GM18511 (cell line): ENCODE results near the gene BICC1.

Source experiments
- ATAC-seq: cut with Tn5 transposase; IDR thresholded peaks from one replicate; pipeline ENCODE4 v1.9.1; 2021; ENCODE audit warnings: mild to moderate bottlenecking, moderate library complexity; ENCODE audit not compliant: unreplicated experiment

BICC1 gene

GRCh38 chr10:58773944-58774343 is 261.3 kb downstream of the BICC1 start:
- no peak for ATAC-seq

GRCh38 chr10:58775960-58776567 is 263.4 kb downstream of the BICC1 start:
- no peak for ATAC-seq

GRCh38 chr10:58776568-58777318 is 264.1 kb downstream of the BICC1 start:
- no peak for ATAC-seq

GRCh38 chr10:58778966-58779365 is 266.3 kb downstream of the BICC1 start:
- ATAC-seq: no peak

GRCh38 chr10:58779594-58779993 is 266.9 kb downstream of the BICC1 start:
- ATAC-seq: no peak

GRCh38 chr10:58780476-58780875 is 267.8 kb downstream of the BICC1 start:
- ATAC-seq: no peak

GRCh38 chr10:58781873-58782488 is 269.3 kb downstream of the BICC1 start:
- ATAC-seq: peak; percentile 72

GRCh38 chr10:58782876-58783851 is 270.5 kb downstream of the BICC1 start:
- no peak for ATAC-seq

- no peak for ATAC-seq
Observed at GRCh38 chr10:58784361-58784760, 271.7 kb downstream of the BICC1 start.

GRCh38 chr10:58785354-58785753 is 272.7 kb downstream of the BICC1 start:
- ATAC-seq: no peak

GRCh38 chr10:58791137-58791536 is 278.5 kb downstream of the BICC1 start:
- no peak for ATAC-seq

- ATAC-seq: no peak
Observed at GRCh38 chr10:58795560-58795959, 282.9 kb downstream of the BICC1 start.

- ATAC-seq: no peak
Observed at GRCh38 chr10:58796242-58796641, 283.6 kb downstream of the BICC1 start.

GRCh38 chr10:58796824-58797223 is 284.2 kb downstream of the BICC1 start:
- no peak for ATAC-seq

GRCh38 chr10:58797356-58797755 is 284.7 kb downstream of the BICC1 start:
- ATAC-seq: no peak

- no peak for ATAC-seq
Observed at GRCh38 chr10:58802047-58802446, 289.4 kb downstream of the BICC1 start.

- no peak for ATAC-seq
Observed at GRCh38 chr10:58806323-58806722, 293.7 kb downstream of the BICC1 start.

- no peak for ATAC-seq
Observed at GRCh38 chr10:58806970-58807628, 294.4 kb downstream of the BICC1 start.

- no peak for ATAC-seq
Observed at GRCh38 chr10:58807629-58808022, 295.0 kb downstream of the BICC1 start.

- ATAC-seq: no peak
Observed at GRCh38 chr10:58810751-58811150, 298.1 kb downstream of the BICC1 start.
